Stimulated activated CD8-positive, alpha-beta memory T cell treated with anti-CD3 and anti-CD28 coated beads, Interleukin-4, amount 100 ng/mL, for 4 hours (primary cell): ENCODE measurements around the gene ESR2.
"Not testable (repeated sequence)": the region's sequence is repeated elsewhere in the genome, so short reads cannot be mapped to it uniquely, and the experiment has no call there.

ENCODE experiments used
- DNase-seq, 2 donors: peaks; one replicate each; pipeline ENCODE4 v3.0.0-alpha.2; 2020; ENCODE audit warnings: low read depth in 2 of 2, low spot score in 1 of 2

ESR2 gene

GRCh38 chr14:64043296-64043695 lies 250.9 kb downstream of the ESR2 start:
- DNase-seq = not testable (repeated sequence)

DNA sequence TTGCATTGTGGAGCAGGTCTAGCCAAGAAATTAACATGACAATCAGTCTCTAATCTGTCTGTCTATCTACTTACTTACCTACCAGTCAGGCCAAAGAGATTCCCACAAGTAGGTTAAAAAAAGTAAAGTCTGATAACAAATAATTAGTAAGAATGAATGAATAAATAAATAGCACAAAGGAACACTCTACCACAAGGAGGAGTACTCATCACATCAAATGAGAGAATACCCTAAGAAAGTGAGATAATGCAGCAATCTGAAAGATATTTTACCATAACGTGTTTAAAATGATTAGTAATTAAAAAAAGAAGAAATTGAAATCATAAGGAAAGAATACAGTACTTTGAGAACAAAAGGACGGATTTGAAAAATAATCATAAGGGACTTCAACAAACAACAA lies 254.1 kb downstream of the ESR2 start:
- no peak for DNase-seq

DNA sequence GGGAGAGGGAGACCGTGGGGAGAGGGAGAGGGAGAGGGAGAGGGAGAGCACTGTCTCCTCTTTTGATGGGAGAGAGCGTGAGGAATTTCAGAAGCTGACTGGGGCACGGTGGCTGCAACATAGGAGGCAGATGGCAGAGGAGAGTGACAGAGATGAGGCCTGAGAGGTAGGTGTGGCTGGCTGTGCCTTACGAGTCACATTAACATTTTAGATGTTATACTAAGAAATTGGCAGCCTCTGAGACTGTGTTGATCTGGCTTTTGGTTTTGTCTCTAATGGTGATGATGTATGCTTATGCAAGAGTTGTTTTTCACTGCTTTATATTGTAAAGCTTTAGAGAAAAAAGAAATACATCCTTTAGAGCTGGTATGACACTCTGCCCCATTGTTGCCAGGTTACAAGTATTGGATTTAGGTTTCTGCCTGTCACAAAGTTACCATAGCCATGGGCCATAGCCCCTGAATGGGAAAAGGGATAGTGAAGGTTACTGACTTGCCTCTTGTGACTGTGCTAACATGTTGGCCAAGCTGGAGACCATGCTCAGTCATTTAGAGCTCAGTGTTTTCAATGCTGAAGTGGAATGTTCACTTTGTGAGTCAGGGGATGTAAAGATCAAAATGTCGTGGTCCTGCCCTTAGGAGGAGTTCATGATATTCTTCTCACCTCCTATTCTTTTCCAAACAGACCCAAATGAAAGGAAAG lies 255.2 kb downstream of the ESR2 start:
- no peak for DNase-seq

DNA sequence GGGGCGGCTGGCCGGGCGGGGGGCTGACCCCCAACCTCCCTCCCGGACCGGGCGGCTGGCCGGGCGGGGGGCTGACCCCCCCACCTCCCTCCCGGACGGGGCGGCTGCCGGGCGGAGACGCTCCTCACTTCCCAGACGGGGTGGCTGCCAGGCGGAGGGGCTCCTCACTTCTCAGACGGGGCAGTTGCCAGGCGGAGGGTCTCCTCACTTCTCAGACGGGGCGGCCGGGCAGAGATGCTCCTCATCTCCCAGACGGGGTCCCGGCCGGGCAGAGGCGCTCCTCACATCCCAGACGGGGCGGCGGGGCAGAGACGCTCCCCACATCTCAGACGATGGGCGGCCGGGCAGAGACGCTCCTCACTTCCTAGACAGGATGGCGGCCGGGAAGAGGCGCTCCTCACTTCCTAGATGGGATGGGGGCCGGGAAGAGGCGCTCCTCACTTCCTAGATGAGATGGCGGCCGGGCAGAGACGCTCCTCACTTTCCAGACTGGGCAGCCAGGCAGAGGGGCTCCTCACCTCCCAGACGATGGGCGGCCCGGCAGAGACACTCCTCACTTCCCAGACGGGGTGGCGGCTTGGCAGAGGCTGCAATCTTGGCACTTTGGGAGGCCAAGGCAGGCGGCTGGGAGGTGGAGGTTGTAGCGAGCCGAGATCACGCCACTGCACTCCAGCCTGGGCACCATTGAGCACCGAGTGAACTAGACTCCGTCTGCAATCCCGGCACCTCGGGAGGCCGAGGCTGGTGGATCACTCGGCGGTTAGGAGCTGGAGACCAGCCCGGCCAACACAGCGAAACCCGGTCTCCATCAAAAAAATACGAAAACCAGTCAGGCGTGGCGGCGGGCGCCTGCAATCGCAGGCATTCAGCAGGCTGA lies 256.1 kb downstream of the ESR2 start:
- DNase-seq = not testable (repeated sequence)

DNA sequence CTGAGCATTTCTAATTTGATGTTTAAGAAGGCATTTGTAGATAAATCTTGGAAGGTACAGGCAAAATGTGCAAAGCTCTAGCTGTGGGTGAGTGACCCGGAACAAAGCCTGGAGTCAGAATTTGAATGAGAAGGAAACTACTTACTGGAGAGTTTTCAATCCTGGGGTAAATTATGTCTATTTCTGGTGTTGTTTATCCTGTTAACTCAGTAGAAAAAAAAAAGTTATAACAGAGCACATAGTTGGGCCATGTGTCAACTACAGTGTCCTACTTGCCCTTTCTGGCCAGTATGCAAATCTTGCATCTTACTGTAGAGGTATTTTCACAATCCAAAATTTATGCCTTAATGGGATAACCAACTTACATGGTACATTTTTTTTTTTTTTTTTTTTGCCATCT lies 259.0 kb downstream of the ESR2 start:
- no peak for DNase-seq
